Adrenal gland (tissue), 12 donors: Measurements from ENCODE around the gene RAD51B. TPM values are rescaled to one million over a fixed set of nuclear protein-coding genes. Genes with fewer than 3 reads are reported as not detected.

Source experiments
- DNase-seq, 7 donors: peaks; one replicate each; pipeline ENCODE4 v3.0.0-alpha.2; 2019 to 2020
- H3K27ac ChIP-seq, 5 donors: fragments of 200-600 bp; sonication (generic) in 4 of 5; 1 replicate in 3 of 5; 2 replicates in 2 of 5; pipeline versions ENCODE4 v1.5.1 to v1.8.0; 2016 to 2020; ENCODE audit warnings: mild to moderate bottlenecking in 1 of 5
- H3K27me3 ChIP-seq: fragments of 200-600 bp; 2 replicates; pipeline ENCODE4 v1.8.0; 2021
- H3K36me3 ChIP-seq, 2 donors: fragments of 200-600 bp; replicated peaks in 1 of 2; 1 replicate in 1 of 2; 2 replicates in 1 of 2; pipeline versions ENCODE4 v1.5.1 to v1.8.0; 2018 to 2022
- H3K4me1 ChIP-seq, 2 donors: fragments of 200-600 bp; replicated peaks in 1 of 2; 1 replicate in 1 of 2; 2 replicates in 1 of 2; pipeline versions ENCODE4 v1.5.1 to v1.8.0; 2018 to 2021
- H3K4me3 ChIP-seq, 4 donors: fragments of 200-600 bp; sonication (generic) in 3 of 4; one replicate each; pipeline ENCODE4 v1.5.1; 2016 to 2018
- H3K9me3 ChIP-seq, 3 donors: fragments of 200-600 bp; sonication (generic) in 1 of 3; replicated peaks in 1 of 3; 1 replicate in 2 of 3; 2 replicates in 1 of 3; pipeline versions ENCODE4 v1.5.1 to v1.8.0; 2016 to 2021
- CTCF ChIP-seq, 6 experiments: fragments of 450-650 bp in 4 of 6; fragments of 200-600 bp in 2 of 6; sonication (generic) in 1 of 6; IDR thresholded peaks; 1 replicate in 5 of 6; 2 replicates in 1 of 6; pipeline versions ENCODE4 v1.5.1 to v1.8.0; 2016 to 2021; ENCODE audit warnings: antibody characterized with exemption in 6 of 6, mild to moderate bottlenecking in 2 of 6, moderate library complexity in 1 of 6
- POLR2A ChIP-seq, 2 donors: fragments of 450-650 bp; IDR thresholded peaks; one replicate each; pipeline ENCODE4 v1.6.1; 2017; ENCODE audit warnings: antibody characterized with exemption in 2 of 2, mild to moderate bottlenecking in 2 of 2, moderate library complexity in 1 of 2
- WGBS, 4 donors: extraction: QIAGEN DNeasy Blood & Tissue Kit in 2 of 4; methylation state at CpG; one replicate each; pipeline versions ENCODE4 v1.1.5 to v1.1.7; 2013 to 2017; 5-methylcytosine and 5-hydroxymethylcytosine counted together
- intact Hi-C, 2 donors: fragments of 100-400 bp; cut with DNase I; formaldehyde crosslinking; loops; one replicate each; pipeline versions ENCODE4 v1.14.1 to v1.15.0; 2022 to 2023
- polyA plus RNA-seq, 3 donors: library from polyadenylated mRNA; stranded (reverse); fragments of 200-250 nt in 2 of 3; fragments of 350-450 nt in 1 of 3; fragmentation: Illumina TruSeq in 1 of 3; extraction: RNeasy Lipid Tissue Mini Kit (QIAGEN cat#74804) in 1 of 3; gene quantifications; one replicate each; pipeline ENCODE4 v1.2.3, GENCODE V29; 2013 to 2014
- total RNA-seq, 9 donors: library from RNA; depleted of rRNA in 4 of 9; stranded (reverse); fragments of >200 nt in 4 of 9; fragments of 120-200 nt in 1 of 9; fragmentation: NEBNext Ultra II Directional in 1 of 9; extraction: Animal tissue kit (Norgen Biotek cat#: 25700) in 1 of 9; gene quantifications; one replicate each; pipeline versions ENCODE4 v1.1.0 to v1.2.4, GENCODE V29; 2013 to 2023
- donor health status: healthy with polysubstance abuse.
- donor health status: Bipolar disorder and iron deficiency.
- donor health status: DM: yes; HTN: yes; CAD: no.
- donor health status: DM: no; HTN: no; CAD: no.
- donor health status: DM: no; HTN: no; CAD: no.
- donor health status: DM: yes; HTN: yes; CAD: no.

RAD51B gene
- total and polyA plus RNA-seq, 12 donors = 2.3 to 24.6 (median 12.4) TPM

- Histone ChIP-seq H3K27me3 (no peaks in the 10 kb centered on the region), H3K27ac (no peak overlapping the region), H3K9me3 (peaks cover 0 to 3% (median 0%) of the 10 kb centered on the region in 3 donors), H3K36me3 (no peaks in the 10 kb centered on the region), H3K4me1 (peaks cover 0 to 6% of the 10 kb centered on the region in 2 donors), H3K4me3 (no peak overlapping the region)
- DNase-seq = no peak
- intact Hi-C loops = no loop called here
- no peak for TF ChIP-seq CTCF (IDR thresholded peaks at IDR 0.05)
- TF ChIP-seq POLR2A (IDR thresholded peaks at IDR 0.05) = no peak
These were observed 712.9 kb downstream of the RAD51B start for GRCh38 chr14:68532496-68532895.

- TF ChIP-seq CTCF (IDR thresholded peaks at IDR 0.05) = no peak
- TF ChIP-seq POLR2A (IDR thresholded peaks at IDR 0.05) = no peak
- Histone ChIP-seq H3K27me3 (no peaks in the 10 kb centered on the region), H3K36me3 (no peaks in the 10 kb centered on the region), H3K9me3 (peaks cover 0 to 3% (median 0%) of the 10 kb centered on the region in 3 donors), H3K27ac (no peak overlapping the region), H3K4me1 (no peaks in the 10 kb centered on the region), H3K4me3 (no peak overlapping the region)
- WGBS, 4 donors = 90 to 100% (median 96%) methylated on average over 3 of the region's 3 CpGs
- no peak for DNase-seq
- intact Hi-C loops = no loop called here
These were observed 714.7 kb downstream of the RAD51B start for GRCh38 chr14:68534276-68534675.

GRCh38 chr14:68535404-68536017, 715.9 kb downstream of the RAD51B start:
- 86 to 97% (median 91%) methylated on average over 5 of the region's 5 CpGs for WGBS, 4 donors
- H3K4me1 ChIP-seq = no peaks in the 10 kb centered on the region

GRCh38 chr14:68536018-68536410, 716.4 kb downstream of the RAD51B start:
- intact Hi-C loops = no loop called here

More at GRCh38 chr14:68535404-68536017, 715.9 kb downstream of the RAD51B start:
- no peaks in the 10 kb centered on the region for H3K27me3 ChIP-seq
- DNase-seq = no peak
- H3K4me3 ChIP-seq = no peak overlapping the region
- intact Hi-C loops = no loop called here
- H3K9me3 ChIP-seq = no peaks in the 10 kb centered on the region
- no peak for TF ChIP-seq POLR2A (IDR thresholded peaks at IDR 0.05)
- H3K36me3 ChIP-seq = no peaks in the 10 kb centered on the region
- no peak overlapping the region for H3K27ac ChIP-seq

More at GRCh38 chr14:68536018-68536410, 716.4 kb downstream of the RAD51B start:
- DNase-seq = no peak
- no peak for TF ChIP-seq CTCF (IDR thresholded peaks at IDR 0.05)
- no peak for TF ChIP-seq POLR2A (IDR thresholded peaks at IDR 0.05)
- Histone ChIP-seq H3K36me3 (no peaks in the 10 kb centered on the region), H3K9me3 (no peaks in the 10 kb centered on the region), H3K27ac (no peak overlapping the region), H3K4me3 (no peak overlapping the region), H3K4me1 (no peaks in the 10 kb centered on the region), H3K27me3 (no peaks in the 10 kb centered on the region)
- 96 to 100% (median 99%) methylated on average over 1 of the region's 1 CpG for WGBS, 4 donors
